GM18508 (cell line): ENCODE measurements around the gene CACNG7.

Source experiments
- ATAC-seq: cut with Tn5 transposase; IDR thresholded peaks from one replicate; pipeline ENCODE4 v1.9.1; 2021; ENCODE audit warnings: moderate number of reproducible peaks; ENCODE audit not compliant: insufficient read depth, unreplicated experiment

The CACNG7 gene

DNA sequence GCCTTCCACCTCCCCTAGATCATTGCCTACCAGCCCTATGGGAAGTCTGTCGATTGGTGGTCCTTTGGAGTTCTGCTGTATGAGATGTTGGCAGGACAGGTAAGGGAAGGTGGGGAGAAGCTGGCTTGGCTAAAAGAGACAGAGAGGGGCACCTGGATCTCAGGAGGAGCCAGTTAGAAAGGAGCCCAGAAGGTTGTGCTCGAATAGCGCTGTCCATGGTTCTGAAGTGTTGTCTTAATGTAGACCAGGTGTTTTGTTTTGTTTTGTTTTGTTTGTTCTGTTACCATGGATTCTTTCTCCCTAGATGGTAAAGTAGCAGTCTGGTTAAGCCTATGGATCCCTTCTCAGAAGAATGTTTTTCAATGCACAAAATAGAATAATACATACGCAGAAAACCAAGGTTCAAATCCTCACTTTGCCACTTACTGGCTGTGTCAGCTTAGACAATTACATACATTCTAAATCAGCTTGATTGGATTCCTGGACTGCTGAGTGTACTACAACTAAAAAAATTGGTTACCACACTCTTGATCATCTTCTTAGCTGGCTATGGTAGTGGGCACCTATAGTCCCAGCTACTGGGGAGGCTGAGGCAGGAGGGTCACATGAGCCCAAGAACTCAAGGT lies 5.9 kb upstream of the CACNG7 start:
- no peak for ATAC-seq

- no peak for ATAC-seq
These were observed 4.2 kb upstream of the CACNG7 start for GRCh38 chr19:53904909-53905308.

- ATAC-seq = no peak
These were observed 3.3 kb upstream of the CACNG7 start for GRCh38 chr19:53905787-53906186.

- ATAC-seq = no peak
These were observed 2.6 kb upstream of the CACNG7 start for GRCh38 chr19:53906211-53907192.

GRCh38 chr19:53907193-53907581 lies 1.9 kb upstream of the CACNG7 start:
- no peak for ATAC-seq

- no peak for ATAC-seq
These were observed 1.4 kb upstream of the CACNG7 start for GRCh38 chr19:53907690-53908089.

- ATAC-seq = no peak
These were observed 758 bp upstream of the CACNG7 start for GRCh38 chr19:53908106-53908934.

GRCh38 chr19:53909471-53910169 lies 542 bp downstream of the CACNG7 start:
- ATAC-seq = no peak

GRCh38 chr19:53910170-53910518 lies 1.1 kb downstream of the CACNG7 start:
- ATAC-seq = no peak

- ATAC-seq = no peak
These were observed 3.6 kb downstream of the CACNG7 start for GRCh38 chr19:53912653-53913052.

GRCh38 chr19:53915000-53915399 lies 5.9 kb downstream of the CACNG7 start:
- ATAC-seq = no peak

DNA sequence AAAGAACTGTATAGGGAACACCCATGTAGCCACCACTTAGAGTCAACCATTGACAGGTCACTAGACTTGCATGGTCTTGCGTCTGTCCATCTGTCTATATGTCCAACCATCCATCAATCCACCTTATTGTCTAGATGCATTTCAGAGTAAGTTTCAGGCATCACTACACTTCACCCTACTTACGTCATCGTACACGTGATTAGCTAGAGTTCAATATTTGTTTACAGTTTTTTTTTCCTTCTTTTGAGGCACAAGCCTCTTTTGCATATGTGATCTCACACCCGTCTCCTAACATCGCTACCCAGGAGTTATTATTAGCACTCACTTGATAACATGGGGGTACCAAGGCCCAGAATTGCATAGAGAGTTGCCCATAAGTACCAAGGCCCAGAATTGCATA lies 6.9 kb downstream of the CACNG7 start:
- no peak for ATAC-seq

GRCh38 chr19:53917356-53917755 lies 8.3 kb downstream of the CACNG7 start:
- ATAC-seq = no peak

GRCh38 chr19:53927739-53928138 lies 18.7 kb downstream of the CACNG7 start:
- ATAC-seq = no peak

DNA sequence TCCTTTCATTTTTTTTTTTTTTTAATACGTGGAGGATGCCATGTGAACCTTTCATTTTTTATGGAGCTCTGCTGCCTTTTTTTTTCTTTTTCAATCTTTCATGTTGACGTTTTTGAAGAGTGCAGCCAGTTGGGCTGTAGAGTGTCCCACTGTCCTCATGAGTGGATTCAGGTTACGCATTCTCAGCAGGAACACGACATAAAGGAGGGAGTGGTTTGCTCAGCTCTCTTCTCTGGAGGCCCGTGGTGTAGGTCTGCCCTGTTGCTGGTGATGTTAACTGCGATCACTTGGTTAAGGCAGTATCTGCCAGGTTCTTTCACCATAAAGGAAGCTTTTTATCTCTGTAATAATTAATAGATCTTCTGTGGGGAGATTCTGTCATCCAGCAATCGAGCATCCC lies 27.0 kb downstream of the CACNG7 start:
- no peak for ATAC-seq

DNA sequence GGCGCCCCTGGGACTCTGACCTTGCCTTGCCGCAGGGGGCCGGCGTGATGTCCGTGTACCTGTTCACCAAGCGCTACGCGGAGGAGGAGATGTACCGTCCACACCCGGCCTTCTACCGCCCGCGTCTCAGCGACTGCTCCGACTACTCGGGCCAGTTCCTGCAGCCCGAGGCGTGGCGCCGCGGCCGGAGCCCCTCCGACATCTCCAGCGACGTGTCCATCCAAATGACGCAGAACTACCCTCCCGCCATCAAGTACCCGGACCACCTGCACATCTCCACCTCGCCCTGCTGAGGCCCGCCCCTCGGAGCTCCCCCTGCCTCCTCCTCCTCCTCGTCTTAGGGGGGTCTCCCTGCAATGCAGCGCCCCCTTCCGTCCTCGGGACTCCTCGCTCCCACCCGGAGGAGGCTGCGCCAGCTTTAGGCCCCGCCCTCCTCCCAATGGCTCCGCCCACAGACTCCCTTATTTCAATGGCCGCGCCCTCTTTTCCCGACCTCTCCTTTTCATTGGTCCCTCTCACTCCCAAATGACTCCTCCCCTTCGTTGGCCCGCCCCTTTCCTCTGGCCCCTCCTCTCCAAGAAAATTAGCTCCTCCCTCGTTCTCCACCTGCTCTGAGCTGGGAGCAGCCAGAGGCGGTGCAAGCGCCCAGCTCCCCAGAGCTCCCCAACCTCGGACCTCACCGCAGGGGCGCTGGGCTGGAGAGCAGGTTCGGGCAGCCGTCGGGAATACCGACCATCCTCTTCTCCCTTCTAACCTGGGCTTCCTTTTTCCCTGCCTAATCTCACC lies 33.1 kb downstream of the CACNG7 start:
- no peak for ATAC-seq

DNA sequence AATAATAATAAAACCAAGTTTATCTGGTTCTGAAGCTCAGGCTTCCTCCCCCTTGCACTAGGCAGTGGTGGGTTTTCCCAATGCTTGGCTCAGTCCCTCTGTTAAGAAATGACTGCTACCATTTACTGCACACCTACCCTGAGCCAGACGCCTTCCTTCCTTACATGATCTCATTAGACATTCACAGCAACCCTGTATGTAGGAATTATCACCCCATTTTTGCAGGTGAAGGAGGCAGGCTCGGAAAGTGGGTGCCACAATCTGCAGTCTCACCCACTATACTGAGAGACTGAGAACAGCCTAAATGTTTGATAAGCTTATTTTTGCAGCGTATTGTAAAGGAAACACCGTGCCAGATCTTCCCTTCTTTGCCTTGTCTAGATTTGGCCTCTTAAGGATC lies 35.3 kb downstream of the CACNG7 start:
- ATAC-seq = no peak

- no peak for ATAC-seq
These were observed 35.9 kb downstream of the CACNG7 start for GRCh38 chr19:53944933-53945332.

- no peak for ATAC-seq
These were observed 36.4 kb downstream of the CACNG7 start for GRCh38 chr19:53945441-53945840.

DNA sequence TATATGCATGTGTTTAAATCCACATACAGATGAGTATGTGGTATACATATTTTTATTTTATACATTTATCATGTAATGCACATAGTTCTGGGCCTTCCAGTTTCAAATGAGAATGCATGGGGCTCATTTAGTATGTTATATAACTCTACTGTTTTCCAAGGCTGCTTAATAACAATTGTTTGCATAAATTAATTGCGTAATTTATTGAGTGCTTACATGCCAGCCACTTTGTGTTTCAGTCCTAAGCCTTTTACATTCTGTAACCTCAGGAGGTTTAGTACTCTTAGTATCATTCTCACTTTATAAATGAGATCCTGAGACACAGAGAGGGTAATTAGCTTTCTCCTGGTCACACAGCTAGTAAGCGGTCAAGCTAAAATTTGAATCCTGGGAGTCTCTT lies 36.9 kb downstream of the CACNG7 start:
- no peak for ATAC-seq
